Activated naive CD4-positive, alpha-beta T cell (primary cell): Measurements from ENCODE around the gene MTUS2.

Source experiments
- DNase-seq, 4 experiments: peaks; one replicate each; lab custom pipeline; 2025; lab: John Stamatoyannopoulos, UW

MTUS2 gene

GRCh38 chr13:29548722-29549121 is 728.6 kb downstream of the MTUS2 start:
- no peak for DNase-seq

GRCh38 chr13:29550430-29550988 is 730.4 kb downstream of the MTUS2 start:
- no peak for DNase-seq

- no peak for DNase-seq
Observed at GRCh38 chr13:29551214-29551613, 731.1 kb downstream of the MTUS2 start.
